ENCODE results near the gene SCN2B.

Gene SCN2B

DNA sequence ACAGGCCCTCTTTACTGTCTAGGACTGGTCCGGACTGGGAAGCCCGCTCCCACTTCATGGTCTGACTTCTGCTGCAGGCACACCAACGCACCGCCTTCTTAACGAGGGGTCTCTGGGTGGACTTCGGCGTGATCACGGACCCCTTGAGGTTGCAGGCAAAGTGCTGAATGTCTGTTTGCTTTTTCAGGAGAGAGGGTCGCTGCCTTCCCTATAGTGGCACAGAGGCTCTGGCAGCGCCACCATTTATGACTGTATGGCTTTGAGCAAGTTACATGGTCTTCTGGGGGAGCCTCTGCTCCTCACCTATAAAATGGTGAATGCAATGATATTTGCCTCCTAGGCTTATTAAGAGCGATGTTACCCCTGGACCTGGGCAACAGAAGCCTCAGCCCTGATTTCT is 22.5 kb downstream of the SCN2B start:
- DNase-seq (ENCODE audit: low read depth in 2 of 2) = no peak

DNA sequence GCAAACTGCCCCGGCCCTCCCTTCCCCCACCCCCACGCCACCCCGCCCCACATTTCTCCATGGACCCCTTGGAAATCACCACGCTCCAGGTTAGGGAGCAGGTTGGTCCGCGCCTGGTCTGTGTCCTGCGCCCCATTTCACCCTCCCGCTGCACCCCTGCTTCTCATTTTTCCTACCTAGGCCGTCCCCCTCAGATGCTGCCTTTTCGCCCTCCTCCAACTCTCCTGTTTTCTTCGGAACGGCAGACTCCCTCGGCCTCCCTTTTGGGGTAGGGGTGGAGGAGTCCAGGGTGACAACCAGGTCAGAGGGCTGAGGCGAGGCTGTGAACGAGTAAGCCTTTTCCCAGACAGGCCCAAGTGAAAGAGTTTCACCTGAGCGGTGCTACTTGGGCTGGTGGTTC is 22.9 kb downstream of the SCN2B start:
- no peak for DNase-seq (ENCODE audit: low read depth in 2 of 2)

DNA sequence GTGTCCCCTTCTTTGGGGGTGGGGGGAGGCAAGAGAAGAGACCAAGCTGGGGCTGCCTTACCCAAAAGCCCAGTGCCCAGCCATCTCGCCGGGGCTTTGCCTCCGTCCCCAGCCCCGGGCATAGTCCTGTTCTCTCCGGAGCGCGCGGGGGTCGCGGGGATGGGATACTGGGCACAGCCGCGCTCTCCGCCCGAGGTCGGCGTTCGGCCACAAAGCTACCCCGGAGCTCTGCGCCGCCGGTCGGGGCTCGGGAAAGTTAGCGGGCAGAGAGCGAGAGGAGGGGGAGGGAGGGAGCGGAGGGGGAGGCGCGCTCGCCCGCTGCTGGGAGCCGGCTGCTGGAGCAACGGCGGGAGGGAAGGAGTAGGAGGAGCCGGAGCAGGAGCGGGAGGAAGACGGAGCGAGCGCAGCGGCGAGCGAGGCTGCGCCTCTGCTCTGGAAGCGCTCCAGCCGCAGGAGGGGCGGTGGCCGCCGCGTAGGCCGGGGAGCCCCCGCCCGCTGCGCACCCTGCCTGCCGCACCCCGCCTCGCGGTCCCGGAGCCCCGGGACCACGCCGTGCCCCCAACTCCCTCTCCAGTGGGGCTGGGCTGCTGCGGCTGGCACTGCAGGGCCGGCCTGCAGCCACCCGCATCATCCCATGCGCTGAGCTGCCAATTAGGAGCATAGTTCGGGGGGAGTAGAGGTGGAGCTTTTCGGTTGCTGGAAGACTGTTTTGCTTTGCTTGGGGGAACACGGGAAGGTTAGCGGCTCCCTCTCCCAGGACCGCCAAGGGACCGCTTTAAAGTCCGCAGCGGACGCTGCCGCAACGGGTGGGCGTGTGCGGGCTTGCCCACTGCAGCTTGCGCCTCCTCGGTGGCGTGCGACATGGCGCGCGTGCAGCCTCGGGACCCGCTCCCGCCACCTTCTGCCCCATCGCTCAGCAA is 23.6 kb downstream of the SCN2B start, which contains the start of gene SCN4B:
SCN4B (minus strand) TSS at position 272 of the 920 bp plus-strand sequence; CDS start at position 122, 150 bp downstream.
- no peak for DNase-seq (ENCODE audit: low read depth in 2 of 2)

DNA sequence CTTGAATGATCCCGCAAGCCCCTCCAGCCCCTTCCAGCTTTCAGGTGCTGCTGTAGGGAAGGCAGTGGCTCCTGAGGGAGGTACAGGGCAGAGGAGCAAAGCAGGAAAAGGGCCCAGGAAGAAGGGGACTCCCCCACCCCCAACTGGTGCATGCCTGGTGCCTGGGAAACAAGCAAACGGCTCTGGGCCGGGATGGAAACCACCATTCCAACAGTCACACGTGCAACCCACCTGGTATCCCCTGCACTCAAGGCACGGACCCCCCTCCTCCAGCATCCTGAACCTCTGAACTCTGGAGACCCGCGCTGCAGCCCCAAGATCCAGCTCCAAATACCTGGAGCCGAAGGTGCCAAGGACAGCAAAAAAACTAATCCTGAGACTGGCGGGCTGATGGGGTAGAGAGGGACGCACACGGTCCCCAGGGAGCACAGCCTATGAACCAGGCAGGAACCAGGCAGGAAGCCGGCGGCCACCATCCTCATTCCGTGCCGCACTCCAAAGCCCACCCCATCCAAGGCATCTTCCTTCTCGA is 24.4 kb downstream of the SCN2B start:
- DNase-seq (ENCODE audit: low read depth in 2 of 2) = no peak

DNA sequence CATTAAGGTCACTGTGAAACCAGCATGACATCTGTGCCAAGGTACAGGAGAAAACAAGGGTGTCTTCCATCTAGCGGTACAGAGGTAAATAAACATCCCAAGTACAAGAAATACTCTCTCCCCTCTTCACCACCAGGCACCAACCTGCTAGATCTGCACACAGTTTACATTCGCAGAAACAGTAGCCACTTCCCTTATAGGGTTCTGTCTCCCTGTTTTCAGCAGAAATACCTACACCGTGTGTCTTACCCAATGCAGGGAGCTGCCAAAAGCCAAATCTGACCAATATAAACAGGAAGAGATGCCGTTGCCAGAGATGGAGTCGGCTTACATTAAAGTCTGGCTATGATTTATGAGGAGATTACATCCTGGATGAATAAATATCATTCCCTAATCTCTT is 25.0 kb downstream of the SCN2B start:
- DNase-seq (ENCODE audit: low read depth in 2 of 2) = no peak

DNA sequence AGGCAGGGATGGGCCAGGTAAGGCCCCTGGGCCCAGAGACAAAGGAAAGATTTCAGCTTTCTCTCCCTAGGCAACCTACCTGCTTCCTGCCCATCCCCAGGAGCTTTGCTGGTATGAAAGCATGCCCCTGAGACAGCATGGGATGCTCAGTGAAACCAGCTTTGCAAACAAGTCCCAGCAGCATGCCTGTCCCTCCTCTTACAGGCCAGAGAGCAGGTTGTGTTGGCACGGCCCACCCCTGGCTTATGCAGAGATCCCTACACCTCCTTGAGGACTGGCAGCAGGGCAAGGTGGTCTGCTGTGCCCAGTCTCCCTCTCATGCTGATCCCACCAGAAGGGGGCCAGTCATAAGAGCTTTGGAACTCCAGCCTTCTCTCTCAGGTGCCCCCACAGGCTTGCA is 26.9 kb downstream of the SCN2B start:
- no peak for DNase-seq (ENCODE audit: low read depth in 2 of 2)

DNA sequence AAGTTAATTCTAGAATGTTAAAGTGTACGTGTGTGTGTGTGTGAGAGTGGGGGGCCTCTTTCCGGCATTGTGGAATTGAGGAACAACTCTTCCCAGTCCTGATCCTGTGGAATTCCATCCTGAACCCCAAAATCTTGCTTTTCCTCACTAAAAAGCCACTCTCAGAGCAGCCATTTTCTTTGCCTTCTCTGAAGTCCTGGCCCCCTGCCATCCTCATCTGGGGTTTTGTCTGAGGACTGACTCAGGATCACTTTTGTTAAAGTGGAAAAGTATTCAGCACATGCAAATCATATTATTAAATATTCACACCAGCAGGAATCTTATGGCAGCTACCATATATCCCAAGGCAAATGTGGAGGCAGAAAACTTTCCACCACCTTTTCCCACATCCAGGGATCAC is 27.6 kb downstream of the SCN2B start:
- DNase-seq (ENCODE audit: low read depth in 2 of 2) = no peak

DNA sequence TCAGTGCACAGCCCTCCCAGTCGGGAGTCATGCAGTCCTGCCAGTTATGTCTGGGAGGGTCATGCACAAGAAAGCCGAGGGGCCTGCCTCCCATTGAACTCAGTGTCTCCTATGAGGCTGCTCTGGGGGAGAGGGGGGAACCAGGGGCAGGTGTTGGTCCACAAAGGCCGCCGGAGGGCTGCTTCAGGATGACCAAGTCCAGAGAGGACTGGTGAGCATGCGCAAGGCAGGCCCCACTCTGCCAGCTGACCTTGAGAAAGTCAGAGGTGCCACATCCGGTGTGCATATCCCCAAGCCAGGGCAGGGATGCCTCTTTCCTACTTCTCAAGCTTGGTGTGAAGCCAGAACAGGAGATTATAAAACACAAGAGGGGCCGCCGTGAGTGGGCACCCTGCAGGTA is 28.2 kb downstream of the SCN2B start:
- DNase-seq (ENCODE audit: low read depth in 2 of 2) = no peak

DNA sequence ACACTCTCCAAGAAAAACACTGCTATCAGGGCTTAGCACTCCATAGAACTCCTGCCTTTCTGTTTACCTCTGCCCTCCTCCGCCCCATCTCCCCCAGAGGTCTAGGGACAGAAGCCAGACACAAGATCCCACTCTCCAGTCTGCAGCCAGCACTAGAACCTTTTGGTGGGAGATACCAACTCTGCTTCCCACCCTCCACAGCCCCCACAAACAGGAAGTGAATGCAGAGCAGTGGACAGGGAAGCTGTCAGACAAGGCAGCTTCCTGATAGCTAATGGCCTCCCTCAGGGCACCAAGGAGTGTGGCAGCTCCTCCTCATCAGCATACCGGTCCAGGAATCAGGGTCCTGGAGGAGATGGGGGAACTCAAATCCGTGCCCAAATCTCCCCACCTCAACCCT is 28.9 kb downstream of the SCN2B start:
- DNase-seq (ENCODE audit: low read depth in 2 of 2) = no peak

DNA sequence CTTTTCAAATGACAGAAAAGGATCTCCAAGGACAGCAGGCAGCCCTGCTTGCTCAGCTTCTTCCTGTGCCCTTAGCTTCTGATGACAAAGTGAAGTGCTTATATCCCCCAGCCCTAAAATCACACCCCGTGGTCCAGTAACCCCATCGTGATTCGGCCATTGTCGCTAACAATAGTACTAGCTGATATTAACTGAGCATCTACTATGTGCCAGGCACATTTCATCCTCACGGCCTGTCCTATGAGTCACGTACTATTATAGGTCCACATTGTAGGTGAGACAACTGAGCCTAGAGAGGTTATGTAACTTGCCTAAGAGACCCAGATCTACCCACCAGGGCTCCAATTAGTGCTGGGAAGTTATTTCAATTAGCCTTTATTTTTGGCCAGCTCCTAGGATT is 29.9 kb downstream of the SCN2B start:
- no peak for DNase-seq (ENCODE audit: low read depth in 2 of 2)

DNA sequence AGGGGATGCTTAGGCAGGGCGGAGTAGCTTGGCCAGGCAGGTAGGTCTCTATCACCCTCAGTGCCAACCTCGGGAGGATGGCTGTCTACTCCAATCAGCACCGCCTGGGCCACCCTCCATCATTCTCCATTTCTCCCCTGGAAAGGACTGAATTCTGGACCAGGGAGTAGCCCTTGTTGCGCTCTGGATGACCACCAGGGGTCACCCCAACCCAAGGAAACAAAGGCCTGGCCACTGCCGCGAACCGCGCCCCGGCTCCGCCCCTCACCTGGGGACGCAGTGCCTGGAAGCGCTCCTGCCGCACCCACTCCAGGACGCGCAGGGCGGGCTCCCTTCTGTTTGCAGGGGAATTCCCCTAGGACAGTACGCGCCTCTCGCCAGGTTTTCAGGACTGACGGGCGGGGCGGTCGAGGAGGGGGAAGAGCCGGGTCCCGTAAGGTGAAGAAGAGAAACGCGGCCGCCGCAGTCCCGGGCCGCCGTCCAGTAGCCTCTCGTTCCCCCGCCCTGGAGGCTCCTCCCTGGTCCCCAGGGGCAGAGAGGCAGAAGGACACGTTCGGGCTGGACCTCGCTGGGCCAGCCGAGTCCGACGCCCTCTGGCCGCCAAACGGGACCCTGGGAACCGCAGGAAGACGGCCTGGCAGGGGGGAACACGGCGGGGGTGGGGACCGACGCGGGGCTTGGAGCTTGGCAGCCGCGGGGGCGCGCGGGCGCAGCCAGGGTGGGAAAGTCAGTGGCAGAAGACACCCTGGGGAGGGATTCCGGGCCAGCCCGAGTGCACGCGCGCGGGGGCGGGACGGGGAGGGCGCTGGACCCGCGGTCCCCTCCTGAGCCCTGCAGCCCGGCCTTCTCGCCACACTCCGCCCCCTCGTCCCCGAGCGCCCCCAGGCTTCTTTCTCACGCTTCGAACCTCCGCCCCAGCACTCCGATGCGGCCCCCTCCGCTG is 30.9 kb downstream of the SCN2B start:
- DNase-seq (ENCODE audit: low read depth in 2 of 2) = peak; percentile 72 to 88

DNA sequence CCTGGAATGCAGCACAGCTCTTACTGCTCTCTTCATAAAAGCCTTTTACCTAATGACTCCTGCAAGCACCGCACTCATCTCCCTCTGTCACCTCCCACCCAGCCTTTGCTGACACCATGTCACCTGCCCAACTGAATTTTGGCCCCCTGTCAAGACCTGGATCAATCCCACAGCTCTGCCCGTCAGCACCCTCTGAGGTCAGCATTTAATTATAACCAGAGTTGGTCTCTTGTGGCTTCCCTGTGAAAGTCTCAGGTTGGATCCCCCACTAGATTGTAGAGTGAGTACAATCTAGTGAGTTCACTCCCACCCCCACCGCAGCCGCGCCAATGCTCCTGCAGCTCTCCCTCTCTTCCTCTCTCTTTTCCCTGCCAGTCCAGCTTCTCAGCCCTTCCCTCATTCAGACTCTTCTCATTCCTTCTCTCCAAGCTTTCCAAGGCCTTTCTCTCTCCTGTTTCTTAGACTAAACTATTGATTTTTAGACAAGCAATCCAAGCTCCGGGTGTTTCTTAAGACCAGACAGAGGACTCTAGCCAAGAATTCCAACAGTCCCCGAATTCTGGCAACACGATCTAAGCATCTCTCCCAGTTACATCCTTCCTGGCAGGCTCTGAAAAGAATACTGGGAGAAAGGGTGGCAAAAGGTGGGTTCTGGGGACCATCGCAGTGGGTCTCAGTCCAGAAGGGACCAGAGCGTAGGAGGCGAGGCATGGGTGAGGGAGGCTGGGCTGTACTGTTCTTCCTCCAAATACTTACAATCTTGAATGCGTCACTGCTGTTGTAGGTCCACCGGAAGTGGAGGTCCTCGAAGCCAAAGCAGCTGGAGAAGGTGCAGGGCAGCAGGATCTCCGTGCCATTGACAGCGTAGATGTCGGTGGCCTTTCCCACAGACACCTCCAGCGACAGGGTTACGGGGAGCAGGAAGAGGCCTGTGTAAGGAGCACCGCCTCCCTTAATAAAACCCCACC is 31.9 kb downstream of the SCN2B start:
- DNase-seq (ENCODE audit: low read depth in 2 of 2) = no peak

DNA sequence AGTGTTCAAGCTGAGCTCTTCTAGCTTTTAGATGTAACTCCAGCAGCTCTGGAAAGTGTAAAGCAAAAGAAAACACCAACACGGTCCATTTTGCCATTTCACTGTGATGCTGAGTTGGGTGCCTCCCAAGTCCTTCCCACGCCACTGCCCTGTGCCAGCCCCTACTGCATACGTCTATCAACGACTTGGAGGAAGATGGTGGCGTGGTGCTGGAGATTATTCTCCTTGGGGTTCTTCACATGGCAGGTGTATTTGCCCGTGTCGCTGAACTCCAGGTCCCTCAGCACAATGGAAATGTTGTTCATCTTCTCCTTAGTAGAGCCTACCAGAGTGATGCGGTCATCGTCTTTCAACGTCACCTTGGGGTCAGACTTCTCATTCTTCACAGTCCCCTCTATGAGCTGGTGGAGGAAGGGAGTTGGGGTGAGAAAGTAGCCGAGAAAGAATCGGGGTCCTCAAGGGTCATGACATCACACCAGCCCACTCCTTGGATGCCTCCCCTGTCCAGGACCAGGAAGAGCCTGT is 32.7 kb downstream of the SCN2B start:
- no peak for DNase-seq (ENCODE audit: low read depth in 2 of 2)

DNA sequence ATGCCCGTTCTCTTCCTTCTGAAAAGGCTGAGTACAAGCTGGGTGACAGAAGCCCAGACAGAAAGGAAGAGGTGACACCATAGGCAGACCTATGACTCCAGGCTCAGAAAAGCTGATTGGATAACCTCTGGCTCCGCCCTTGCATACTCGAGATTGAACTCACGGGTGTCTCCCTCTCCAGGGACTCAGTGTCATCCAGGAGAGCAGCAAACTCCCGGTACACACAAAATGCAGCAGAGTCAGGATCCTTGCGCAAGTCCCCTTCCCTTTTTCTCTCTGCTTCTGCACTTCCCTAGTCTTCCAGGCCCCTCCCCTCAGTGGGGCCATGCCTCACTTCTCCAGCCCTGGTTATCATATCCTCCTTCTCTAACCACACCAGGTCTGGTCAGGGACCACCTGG is 33.6 kb downstream of the SCN2B start:
- DNase-seq (ENCODE audit: low read depth in 2 of 2) = no peak

DNA sequence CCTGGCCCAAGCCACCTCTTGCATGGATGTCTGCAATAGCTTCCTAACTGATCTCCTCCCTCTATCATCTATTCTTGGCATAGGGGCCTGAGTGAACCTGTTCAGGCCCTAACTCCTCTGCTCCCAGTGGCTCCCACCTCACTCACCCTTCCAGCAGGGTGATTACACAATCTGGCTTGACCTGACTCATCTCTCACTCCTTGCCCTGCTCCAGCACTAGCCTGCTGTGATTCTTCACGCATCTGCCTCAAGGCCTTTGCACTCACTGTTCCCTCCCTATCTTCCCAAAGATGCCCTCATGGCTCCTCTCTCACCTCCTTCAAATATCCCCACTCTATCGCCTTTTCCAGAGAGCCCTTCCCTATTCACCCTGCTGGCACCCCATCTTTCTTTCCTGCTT is 34.4 kb downstream of the SCN2B start:
- no peak for DNase-seq (ENCODE audit: low read depth in 2 of 2)

DNA sequence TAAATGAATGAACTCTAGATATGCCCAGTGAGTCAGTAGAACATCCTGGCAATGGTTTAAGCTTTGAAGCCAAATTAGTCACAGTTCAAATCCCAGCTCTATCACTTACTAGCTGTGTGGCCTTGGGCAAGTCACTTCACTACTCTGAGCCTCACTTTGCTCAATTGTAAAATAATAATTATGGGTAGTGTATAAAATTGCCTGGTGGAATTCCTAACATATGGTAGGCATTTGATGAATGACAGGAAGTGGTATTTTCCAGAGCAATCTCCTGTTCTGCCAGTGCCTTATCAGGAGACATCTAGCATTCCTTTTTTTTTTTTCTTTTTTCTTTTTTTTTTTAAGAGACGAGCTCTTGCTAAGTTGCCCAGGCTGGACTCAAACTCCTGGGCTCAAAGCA is 36.9 kb downstream of the SCN2B start:
- no peak for DNase-seq (ENCODE audit: low read depth in 2 of 2)

DNA sequence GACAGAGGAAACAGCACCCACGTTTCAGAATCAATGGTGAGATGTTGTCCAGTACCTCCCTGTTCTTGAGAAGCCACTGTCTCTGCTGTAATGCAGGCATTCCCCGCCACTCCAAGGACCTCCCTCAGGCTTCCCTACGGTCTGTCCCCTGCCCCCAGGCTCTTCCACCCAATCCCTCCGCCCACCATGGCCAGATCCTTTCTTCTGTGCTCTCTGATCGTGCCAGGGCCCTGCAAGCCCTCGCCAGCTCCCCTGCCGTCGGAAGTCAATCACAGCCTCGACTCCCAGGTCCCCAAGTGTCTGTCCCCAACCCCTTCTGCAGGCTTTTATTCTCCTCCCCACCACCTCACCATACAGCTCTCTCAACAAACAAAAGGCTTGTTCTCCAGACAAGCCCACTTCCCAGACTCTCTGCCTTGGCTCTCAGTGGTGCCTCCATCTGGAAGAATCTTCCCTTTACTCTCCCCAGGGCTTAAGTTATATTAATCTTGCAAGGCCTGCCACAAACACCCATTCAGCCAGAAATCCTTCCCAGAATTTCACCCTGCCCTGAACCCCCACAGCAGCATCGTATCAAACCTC is 37.5 kb downstream of the SCN2B start:
- no peak for DNase-seq (ENCODE audit: low read depth in 2 of 2)

DNA sequence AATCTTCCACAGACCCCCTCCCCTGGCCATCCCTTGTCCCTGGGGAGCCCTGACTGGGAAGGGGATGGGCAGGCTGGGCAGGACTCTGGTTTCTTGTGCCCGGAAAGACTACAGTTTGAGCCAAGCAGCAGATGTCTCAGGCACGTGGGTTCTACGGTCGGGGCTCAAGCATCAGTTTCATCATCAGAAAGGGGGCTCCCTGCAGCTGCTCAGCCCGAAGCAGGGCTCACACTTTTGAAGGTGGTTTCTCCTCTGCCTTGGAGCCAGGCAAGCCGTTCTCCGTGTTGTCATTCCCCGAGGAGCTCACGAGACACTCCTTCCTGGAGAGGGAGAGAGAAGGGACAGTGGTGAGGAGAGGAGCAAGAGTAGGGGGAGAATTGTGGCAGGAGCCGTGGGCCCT is 39.6 kb downstream of the SCN2B start:
- DNase-seq (ENCODE audit: low read depth in 2 of 2) = no peak

DNA sequence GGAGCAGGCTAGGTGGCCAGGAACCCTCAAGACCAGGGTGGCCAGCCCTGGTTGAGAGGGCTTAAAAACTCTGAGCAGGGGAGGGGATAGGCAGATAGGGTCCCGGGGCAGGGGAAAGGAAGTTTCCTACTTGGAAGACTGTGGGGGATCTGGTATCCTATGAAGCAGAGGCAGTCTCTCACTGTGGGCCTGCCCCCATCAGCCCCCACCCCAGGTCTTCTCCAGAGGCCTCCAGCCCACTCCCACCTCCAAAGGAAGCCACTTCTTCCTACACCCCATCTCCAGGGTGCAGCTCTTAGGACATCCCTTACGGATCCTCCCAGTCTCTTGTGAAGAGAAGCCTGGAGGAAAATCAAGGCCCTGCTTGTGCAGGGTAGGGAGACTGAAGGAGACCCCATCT is 40.1 kb downstream of the SCN2B start:
- DNase-seq (ENCODE audit: low read depth in 2 of 2) = no peak

DNA sequence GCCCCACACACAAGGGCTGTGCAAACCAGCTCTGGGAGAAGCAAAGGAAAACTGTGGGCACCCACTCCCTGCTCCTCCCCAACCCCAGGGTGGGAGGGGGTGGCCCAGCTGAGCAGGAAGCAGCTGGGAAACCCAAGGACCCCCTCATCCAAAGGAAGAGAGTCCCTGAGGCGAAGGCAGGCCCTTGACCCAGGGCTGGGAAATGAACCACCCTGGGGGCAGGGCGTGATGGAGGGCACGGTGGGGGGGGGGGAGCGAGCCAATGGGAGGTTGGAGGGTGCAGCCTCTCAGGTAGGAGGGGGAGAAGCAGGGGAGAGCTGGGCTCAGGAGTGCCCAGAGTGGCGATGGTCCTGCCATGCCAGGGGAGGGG is 40.7 kb downstream of the SCN2B start:
- DNase-seq (ENCODE audit: low read depth in 2 of 2) = no peak

Measured in stimulated activated CD4-positive, alpha-beta T cell treated with anti-CD3 and anti-CD28 coated beads, Interleukin-15, amount 100 ng/mL, for 48 hours (primary cell).